ENCODE measurements around the gene MKNK1.

The MKNK1 gene

DNA sequence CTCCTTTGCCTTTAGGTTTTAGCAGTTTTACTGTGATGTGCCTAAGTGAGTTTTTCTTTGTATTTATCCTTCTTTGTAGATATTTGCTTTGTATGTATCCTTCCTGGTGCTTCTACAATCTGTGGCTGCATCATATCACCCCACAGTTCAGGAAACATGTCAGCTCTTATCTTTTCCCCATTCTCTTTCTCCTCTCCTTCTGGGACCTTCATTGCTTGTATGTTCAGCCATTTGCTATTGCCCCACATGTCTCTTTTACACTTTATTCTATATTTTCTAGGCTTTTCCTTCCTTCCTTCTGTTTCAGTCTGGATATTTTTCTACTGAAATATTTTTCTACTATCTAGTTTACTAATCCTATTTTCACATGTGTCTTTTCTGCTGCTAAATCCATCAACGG lies 67.5 kb downstream of the MKNK1 start:
- DNase-seq = no peak

DNA sequence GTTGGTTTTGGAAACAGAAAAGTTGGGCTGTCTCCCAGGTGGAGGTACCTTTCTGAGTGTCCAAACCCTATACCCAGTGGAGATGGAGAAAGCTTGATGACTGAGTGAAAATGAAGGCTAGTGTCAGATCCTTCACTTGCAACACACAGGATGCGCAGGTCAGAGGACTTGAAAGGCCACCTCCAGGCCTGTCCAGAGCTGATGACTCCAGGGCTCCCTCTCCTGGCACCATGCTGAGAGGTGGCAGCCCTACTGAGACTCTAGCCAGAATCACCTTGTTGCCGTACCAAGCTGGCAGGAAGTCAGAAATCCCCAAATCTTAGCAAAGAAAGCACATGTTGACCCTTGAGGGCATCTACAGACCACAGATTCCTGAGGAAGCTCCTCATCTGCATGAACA lies 69.0 kb downstream of the MKNK1 start:
- DNase-seq = peak in 1 of 3 experiments; percentile 9

DNA sequence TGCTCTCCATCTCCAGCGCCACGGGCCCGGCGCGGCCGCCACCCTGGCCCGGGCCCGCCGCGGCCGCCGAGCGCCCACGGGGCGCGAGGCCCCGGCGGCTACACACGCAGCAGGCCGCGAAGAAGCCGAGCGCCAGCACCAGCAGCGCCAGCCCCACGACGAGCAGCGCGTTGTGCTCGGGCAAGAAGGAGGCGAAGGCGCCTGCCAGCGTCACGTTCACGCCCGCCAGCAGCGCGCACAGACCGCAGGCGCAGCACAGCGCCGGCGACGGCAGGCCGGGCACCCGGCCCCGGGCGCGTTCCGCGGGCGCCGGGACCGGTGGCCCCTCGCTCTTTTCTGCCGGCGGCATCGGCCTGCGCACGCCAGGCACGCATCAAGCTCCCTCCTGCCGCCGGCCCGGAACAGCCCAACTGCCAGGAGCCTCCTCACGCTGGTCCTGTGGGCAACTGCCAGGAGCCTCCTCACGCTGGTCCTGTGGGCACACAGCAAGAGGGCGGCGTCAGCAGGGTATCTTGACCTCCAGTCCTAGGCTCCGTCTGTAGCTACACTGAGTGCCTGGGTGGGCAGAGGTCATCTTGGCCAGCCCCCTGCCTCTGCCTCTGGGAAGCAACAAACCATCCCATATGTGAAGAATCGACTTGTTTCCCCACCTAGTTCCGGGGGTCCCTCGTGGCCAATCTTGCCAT lies 70.7 kb downstream of the MKNK1 start:
- peak; percentile 41 to 86 (median 82) for DNase-seq

DNA sequence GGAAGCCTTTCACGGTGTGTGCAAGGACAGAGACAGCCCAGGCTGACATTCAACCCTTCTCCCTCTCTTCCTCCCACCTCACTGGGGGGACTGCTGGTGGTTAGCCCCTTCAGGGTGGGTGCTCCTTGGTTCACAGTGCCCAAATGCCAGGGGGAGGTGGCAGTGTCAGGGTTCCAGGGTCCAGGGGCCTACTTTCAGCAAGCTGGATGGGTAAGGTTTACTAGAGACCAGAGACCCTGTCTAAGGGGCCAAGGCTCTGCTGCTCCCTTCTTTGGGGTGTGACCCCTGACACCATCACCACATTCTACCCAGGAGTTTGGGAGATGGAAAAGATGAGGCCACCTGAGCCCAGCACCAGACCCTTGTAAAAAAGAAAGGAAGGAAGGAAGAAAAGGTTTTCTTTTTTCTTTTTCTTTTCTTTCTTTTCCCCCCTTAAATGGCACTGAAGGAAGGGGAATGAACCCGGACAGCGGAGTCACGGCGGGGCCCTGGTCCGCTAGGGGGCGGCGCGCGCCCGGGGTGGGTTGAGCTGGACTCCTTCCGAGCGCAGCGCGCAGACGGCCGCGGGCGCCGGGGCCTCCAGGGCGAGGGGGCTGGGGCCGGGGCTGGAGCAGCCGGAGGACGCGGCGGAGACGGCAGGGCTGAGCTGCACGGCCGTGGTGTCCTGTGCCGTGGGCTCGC lies 71.4 kb downstream of the MKNK1 start:
- DNase-seq = peak; percentile 64 to 86 (median 84)

DNA sequence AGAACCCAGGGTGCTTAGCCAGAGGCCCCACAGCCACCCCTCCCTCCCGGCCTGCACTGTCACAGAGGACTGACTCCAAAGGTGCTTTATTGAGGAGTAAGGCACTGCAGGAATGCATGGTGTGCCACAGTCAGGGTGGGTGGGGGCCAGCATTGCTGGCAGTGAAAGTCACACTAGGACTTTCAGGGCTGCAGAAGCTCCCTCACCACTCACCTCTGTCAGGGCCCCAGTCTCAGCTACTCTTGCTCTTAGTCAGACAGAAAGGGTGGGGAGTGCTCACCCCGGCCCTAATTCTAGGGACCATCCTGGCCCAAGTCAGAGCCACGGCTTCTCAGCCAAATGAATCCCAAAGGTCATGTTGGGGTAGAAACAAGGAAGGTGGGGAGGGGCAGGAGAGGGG lies 72.0 kb downstream of the MKNK1 start:
- DNase-seq = no peak

DNA sequence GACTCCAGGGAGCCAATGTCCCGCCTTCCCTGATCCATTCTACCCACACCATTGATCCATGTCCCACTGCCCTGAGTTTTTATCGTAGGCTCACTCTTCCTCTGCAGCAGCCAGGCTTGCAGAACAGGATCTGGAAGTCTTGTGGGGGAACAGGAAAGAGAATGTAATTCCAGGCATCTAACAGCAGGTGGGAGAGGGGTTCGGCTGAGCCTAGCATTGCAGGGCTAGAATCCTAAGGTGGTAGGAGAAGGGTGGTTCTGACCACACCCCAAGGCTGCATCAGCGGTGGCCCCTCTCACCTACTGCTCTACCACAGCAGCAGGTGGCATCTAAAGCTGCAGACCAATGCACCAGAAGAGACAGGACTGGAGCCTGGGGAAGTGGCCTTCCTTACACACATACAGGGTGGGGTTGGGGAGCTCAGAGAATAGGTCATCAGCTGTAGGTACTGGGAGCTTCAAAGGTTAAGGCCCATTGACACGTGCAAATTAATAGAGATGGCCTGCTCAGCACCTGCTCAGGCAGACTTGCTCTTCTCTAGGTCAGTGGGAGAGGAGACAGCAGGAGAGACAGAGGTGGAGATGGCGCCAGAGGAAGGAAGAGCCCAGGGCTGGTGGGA lies 73.2 kb downstream of the MKNK1 start:
- DNase-seq = peak in 1 of 3 experiments; percentile 34

DNA sequence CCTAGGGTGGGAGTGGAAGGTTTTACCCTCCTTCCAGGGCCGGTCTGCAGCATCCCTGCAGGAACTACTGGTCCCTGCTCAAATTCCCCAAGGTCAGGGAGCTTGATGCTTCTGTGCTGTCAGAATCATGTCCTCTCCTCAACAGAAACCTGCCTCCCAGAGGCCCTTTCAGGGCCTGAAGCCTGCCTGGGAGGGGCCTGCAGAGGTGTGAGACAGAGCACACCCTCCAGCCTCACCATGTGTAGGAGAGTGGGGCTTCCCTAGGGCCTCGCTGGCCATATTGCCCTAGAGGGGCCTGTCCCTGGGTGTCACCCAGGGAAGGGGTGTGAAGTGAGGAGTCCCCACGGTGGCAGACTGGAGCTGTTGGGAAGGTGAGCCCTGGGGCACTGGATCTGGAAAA lies 73.8 kb downstream of the MKNK1 start:
- DNase-seq = no peak

DNA sequence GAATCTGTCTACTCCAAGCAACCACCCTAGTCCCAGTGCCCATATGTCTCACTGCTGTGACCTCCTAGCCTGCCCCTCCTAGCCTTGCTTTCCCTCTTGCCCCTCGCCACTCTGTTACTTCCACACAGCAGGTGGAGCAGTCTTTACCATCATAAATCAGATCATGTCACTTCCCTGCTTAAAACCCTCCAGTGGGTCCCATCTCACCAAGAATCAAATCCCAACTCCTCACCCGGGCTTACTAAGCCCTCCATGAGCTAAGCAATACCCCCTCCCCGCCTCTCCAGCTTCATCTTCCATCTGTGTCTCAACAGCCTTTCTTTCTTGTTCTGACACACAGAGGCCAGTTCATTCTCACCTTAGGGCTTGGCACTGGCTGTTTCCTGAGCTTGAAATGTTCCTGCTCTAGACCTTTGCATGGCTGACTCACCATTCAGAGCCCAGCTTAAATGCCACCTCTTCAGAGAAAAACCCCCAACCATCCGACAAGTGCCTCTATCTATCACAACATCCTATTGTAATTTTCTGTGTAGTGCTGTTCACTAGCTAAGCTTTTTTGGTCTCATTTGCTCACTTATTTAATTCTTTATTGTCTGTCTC lies 74.9 kb downstream of the MKNK1 start:
- peak in 1 of 3 experiments; percentile 18 for DNase-seq

DNA sequence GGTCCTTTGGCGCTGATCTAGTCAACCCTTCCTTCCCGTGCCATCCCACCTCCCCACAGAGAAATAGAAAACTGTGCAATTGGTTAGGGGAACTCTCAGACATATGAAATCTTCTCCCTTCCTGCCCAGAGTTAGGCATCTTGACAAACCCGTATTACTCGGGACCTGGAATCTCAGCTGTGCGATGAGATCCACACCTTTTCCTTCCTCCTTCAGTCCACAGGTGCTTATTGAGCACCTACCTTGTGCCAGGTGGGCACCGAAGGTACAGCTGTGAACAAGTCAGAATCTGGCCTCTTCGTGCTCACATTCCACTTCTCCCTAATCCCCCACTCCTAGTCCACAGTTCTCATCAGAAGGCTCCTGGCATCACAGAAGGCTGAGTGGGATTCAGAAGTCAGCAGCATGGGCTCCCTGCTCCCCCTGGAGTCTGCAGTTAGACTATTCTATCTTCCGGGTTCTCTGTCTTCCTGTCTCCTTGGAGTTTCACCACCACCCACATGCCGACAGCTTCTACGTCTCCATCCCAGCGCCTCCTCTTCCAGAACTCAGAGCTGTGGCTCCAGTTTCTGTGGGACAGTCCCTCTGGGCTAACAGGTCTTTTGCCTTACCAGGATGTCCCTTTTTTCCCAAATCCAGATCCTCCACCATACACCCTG lies 75.6 kb downstream of the MKNK1 start:
- DNase-seq = peak in 2 of 3 experiments; percentile 45 to 56

DNA sequence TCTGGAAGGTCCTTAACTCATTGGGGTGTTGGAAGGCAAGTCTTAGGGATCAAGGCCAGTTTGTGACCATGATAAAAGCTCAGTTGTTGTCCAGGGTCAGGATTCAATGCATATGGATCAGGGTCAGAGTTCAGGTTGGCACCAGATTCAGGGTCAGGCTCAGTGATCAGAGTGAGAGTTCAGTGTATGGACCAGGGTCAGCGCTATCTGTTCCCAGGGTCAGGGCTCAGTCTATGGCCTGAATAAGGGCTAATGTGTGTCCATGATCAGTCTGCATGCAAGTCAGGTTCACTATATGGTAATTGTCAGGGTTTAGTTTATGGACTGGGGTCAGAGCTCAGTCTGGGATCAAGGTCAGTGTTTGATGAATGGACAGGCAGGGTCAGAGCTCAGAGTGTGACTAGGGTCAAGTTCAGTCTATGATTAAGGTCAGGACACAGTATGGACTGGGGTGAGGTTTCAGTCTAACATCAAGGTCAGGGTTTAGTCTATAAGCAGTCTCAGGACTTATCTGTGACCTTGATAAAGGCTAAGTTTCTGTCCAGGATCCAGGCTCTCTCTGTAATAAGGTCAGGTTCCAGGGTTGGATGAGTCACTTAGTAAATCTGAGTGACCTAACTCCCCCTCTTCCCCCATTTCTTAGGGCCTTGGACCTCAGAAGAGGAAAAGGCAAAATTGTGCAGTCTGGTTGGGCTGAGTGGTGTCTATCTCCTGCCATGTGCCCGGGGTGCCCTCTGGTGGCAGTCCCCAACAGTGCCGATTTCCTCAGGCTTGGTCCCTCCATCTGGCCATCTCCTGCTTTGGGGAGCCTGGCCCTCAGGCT lies 76.4 kb downstream of the MKNK1 start:
- peak; percentile 61 to 85 (median 61) for DNase-seq

DNA sequence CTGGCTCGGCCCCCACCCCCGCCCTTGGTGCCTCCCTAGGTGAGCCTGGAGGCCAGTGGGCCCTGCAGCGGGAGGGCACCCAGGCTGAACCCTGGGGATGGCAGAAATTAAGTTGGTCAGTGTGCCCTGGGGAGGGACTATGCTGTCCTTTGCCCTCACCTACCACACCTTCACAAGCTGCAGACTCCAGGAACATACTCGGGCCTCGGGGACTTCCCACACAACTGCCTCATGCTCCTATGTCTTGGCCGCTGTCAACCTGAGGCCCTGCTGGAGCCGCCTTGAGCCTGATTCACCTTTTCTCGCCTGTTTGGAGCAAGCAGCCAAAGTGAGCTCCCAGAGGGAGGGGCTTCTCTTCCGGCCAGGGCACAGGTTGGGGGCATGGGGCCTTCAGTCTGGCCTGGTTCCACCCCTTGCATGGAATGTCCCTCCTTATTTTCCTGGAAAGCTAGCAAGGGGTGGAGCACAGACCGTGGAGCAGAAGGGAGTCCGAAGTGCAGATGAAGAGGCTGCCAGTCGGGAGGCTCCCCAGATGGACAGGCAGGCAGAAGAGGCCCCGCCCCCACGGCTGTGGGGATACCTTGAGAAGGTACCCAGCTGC lies 77.3 kb downstream of the MKNK1 start:
- DNase-seq = peak in 2 of 3 experiments; percentile 12 to 36

DNA sequence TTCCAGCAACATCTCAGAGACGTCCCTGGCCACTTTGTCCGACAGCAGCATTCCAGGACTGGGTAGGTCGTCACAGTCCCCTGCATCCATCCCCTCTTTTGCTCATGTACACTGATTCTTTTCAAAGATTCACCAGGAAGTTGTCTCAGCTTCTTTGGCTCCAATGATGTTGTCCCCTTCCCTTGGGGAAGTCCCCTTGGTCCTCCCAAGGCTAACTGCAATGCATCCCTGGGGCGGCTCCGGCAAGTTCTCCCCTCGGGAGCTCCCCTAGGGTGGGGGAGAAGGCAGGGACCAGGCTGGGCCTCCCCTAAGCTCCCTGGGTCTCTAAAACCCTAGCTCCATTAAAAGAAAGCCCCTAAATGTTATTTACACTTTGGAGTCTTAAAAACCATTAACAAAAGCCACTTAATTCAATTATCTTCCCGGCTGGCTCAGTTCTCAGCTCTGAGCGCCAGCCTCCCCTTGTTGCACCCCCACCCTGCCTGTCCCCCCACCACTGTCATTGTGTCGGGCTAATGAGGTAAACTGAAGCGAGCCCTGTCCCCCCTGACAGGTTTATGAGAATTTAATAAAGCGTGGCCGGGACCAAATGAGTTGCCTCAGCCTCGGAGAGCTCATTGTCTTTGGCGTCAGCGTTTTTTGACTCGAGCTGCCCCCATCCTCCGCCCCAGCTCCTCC lies 77.9 kb downstream of the MKNK1 start:
- peak in 2 of 3 experiments; percentile 50 to 75 for DNase-seq

DNA sequence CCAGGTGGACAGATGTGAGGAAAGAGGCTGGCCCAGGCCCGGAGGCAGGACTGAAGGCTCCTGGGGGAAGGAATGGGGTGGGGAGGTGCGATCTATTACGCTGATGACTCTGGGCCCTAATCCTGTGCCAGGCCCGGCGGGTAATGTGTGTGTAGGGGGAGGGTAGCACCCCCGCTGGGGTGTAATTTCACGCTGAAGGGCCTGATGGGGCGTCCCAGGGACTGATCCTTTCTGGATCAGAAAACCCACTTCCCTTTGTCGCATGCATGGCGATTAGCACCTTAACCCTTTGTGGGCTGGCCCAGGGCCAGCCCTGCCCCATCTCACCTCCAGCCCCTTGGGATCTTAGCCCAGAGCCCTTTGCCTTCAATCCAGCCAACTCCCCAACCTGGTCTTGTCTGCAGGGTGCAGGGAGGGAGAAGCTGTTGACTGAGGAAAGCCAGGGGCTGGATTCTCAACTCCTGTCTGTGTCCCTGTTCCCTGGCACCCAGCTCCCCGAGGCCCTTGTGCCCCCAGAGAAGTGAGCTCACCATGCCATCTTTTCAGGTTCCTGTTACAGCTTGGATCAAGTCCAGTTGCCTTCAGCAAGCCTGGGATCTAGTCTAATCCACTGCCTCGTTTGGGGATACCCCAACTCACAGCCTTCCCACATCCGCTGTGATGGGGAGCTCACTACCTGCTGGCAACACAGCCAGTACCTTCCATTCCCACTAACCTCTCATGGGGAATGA lies 78.7 kb downstream of the MKNK1 start:
- peak in 1 of 3 experiments; percentile 15 for DNase-seq

DNA sequence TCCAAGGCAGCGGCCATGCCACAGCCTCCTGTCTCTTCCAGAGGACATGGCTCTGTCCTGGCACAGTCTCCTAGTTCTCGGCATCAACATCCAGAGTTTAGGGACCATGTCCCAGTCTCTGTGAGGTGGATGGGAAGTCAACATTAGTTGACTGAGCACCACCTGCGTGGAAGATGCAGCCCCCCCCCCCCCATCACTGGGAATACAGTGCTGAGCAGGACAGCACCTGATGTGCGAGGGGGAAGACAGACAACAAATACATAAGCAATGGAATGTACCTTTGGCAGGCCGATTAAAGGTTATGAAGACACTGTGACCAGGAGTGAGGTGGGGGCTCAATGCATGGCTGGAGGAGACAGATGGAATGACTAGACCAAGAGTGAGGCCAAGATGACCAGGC lies 79.2 kb downstream of the MKNK1 start:
- DNase-seq = no peak

DNA sequence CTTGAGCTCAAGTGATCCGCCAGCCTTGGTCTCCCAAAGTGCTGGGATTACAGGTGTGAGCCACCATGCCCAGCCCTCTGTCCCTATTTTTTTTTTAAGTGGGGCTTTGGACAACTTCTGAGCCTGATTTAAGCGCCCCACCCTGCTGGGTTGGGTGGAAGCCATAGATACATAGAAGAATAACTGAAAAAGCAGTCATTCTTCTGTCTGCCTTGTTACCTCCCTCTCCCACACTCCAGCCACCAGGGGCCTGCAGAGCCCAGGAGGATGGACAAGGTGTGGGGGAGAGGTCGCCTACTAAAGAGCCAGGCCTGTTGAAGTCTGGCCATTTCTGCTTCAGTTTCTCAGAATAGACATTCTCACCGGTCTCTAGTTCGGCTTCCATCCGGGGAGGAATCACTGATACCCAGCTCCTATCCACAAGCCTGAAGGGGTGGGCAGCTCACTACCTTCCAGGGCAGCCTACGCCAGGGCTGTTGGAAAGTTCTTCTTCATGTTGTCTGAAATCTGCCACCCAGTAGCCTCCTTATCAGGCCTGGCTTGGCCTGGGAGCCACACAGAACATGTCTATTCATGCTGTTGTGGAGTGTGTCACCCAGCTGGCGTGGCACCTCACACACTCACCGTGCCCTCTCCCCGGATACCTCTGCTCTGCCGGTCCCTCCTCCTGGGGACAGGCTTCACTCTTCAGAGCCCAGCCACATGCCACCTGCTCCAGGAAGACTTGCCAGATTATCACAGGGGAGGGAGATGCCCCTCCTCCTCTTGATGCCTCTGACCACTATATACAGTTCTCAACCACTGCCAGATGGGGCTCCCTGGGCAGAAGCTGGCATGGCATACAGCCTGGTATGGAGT lies 80.3 kb downstream of the MKNK1 start:
- peak in 1 of 3 experiments; percentile 17 for DNase-seq

DNA sequence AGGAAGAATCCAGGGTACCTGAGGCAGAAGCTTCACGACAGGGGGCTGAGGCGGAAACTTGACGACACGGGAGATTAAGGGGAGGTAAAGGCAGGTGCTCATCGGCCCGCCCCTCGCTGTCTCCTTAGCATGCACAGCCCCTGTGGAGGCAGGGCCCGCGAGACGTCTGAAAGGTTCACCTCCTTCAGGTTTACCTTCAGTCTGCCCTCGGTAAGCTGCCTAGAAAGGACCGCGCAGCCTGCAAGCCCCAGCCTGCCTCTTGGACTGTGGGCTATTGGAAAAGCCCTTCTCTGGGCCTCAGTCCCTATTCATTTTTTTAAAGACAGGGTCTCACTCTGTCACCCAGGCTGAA lies 81.1 kb downstream of the MKNK1 start:
- no peak for DNase-seq

DNA sequence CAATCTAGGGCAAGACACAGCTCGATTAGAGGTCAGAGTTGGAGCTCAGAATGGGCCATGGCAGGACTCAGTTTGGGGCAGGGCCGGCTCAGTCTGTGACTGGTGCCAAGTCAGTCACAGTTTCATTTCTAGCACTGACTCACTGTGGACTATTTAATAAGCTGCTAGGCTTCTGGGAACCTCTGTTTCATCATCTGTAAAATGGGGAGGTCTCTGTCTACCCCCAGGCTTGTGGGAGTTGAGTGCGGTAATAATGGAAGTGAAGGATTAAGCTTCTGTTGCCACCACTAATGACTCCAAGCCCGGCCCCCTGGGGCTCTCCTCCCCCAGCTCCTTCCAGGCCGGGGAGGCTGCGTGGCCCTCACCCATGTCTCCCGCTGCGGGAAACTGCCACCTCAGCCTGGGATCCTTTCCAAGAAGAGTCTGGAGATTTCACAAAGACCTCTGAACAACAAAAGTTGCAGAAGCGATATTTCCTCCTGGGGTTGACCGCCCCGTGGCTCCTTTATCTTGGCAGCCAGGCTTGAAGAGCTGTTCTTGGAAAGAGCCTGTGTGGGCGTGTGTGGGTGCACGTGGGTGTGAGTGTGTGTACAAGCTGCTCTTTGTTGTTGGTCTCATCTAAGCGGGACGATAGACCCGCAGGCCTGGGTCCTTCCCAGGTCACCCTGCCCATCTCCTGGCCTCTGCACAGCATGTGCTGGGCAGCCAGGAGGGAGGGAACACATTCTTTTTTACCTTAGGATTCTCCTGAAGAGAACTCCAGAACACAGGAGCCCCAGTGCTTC lies 81.7 kb downstream of the MKNK1 start:
- no peak for DNase-seq

DNA sequence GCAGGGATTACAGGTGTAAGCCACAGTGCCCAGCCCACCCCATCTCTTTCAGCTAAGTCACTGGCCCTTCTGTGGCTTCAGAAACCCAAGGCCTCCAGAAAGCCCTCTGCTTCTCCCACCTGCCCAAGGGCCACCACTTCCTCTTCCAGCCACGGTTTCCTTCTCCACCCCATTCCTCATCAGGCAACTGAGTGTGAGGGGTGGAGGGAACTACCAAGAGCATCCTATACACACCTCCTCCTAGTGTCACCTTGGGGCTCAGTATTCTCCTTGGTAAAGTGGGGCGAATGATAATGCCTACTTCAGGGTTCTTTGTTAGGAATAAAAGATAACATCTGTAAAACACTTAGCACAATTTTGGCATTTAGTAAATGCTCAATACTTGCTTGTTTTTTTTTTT lies 82.7 kb downstream of the MKNK1 start:
- no peak for DNase-seq

All from NCI-H1417 (cell line).